Lower leg skin (tissue), 3 donors: ENCODE results near the gene TRIM17.

Experiments
- CTCF ChIP-seq, 3 donors: fragments of 450-650 bp; IDR thresholded peaks; one replicate each; pipeline ENCODE4 v1.5.1; 2016; ENCODE audit warnings: antibody characterized with exemption in 3 of 3, mild to moderate bottlenecking in 3 of 3, moderate library complexity in 2 of 3
- POLR2A ChIP-seq, 2 donors: fragments of 450-650 bp; IDR thresholded peaks; one replicate each; pipeline ENCODE4 v1.6.1; 2016 to 2017; ENCODE audit warnings: antibody characterized with exemption in 2 of 2, mild to moderate bottlenecking in 1 of 2, moderate library complexity in 1 of 2

GRCh38 chr1:228464487-228464983 lies 47.9 kb upstream of the TRIM17 start:
- TF ChIP-seq CTCF (IDR thresholded peaks at IDR 0.05) (no peak), POLR2A (IDR thresholded peaks at IDR 0.05) (no peak)
